Naive thymus-derived CD4-positive, alpha-beta T cell (primary cell): ENCODE results near the gene KRTAP5-6. TPM values are rescaled to one million over a fixed set of nuclear protein-coding genes. Genes with fewer than 3 reads are reported as not detected.
"Not testable (repeated sequence)": the region's sequence is repeated elsewhere in the genome, so short reads cannot be mapped to it uniquely, and the experiment has no call there.

Experiments used
- ATAC-seq: fragments of 150-1000 bp; cut with Tn5 transposase; 2 replicates; pipeline ENCODE4 v1.10.0; 2021; ENCODE audit warnings: mild to moderate bottlenecking, moderate library complexity
- CTCF ChIA-PET: fragments of 350-600 bp; sonication (Branson Sonifier 250); formaldehyde crosslinking; loops from one replicate; lab custom pipeline; 2021; ENCODE audit warnings: antibody characterized with exemption; lab: Charles Lee
- POLR2A ChIA-PET: fragments of 350-600 bp; sonication (Branson Sonifier 250); formaldehyde crosslinking; loops from one replicate; lab custom pipeline; 2021; ENCODE audit warnings: antibody characterized with exemption, inconsistent platforms; lab: Charles Lee
- DNase-seq, 9 donors: peaks; one replicate each; pipeline versions ENCODE4 v3.0.0 to v3.0.0-alpha.2; 2020 to 2022; ENCODE audit warnings: mixed read lengths in 1 of 9
- H3K27ac ChIP-seq: one replicate; pipeline ENCODE4 v1.7.0; 2013; ENCODE audit warnings: mild to moderate bottlenecking, low read depth, low read length, moderate library complexity
- H3K27me3 ChIP-seq, 2 donors: one replicate each; pipeline ENCODE4 v1.7.0; 2013; ENCODE audit warnings: low read length in 2 of 2, mild to moderate bottlenecking in 2 of 2, moderate library complexity in 2 of 2; ENCODE audit not compliant: control insufficient read depth in 2 of 2, insufficient read depth in 2 of 2
- H3K36me3 ChIP-seq, 3 experiments: 1 replicate in 2 of 3; 2 replicates in 1 of 3; pipeline ENCODE4 v1.7.0; 2013; ENCODE audit warnings: low read length in 3 of 3, mild to moderate bottlenecking in 3 of 3, moderate library complexity in 1 of 3; ENCODE audit not compliant: insufficient read depth in 3 of 3, control insufficient read depth in 2 of 3
- H3K4me1 ChIP-seq, 2 donors: one replicate each; pipeline ENCODE4 v1.7.0; 2013; ENCODE audit warnings: low read length in 2 of 2, mild to moderate bottlenecking in 2 of 2, moderate library complexity in 1 of 2; ENCODE audit not compliant: control insufficient read depth in 2 of 2, insufficient read depth in 2 of 2
- H3K4me3 ChIP-seq: 2 replicates; pipeline ENCODE4 v1.7.0; 2013; ENCODE audit warnings: mild to moderate bottlenecking, low read length
- H3K9me3 ChIP-seq, 3 experiments: 1 replicate in 2 of 3; 2 replicates in 1 of 3; pipeline ENCODE4 v1.7.0; 2013; ENCODE audit warnings: low read length in 3 of 3; ENCODE audit not compliant: control insufficient read depth in 2 of 3
- H3K27ac Mint-ChIP-seq, 9 donors: one replicate each; pipeline ENCODE4 v1.8.0; 2020 to 2022; ENCODE audit warnings: mixed read lengths in 9 of 9, mild to moderate bottlenecking in 8 of 9, moderate library complexity in 5 of 9, inconsistent platforms in 2 of 9
- H3K27me3 Mint-ChIP-seq, 5 donors: one replicate each; pipeline ENCODE4 v1.8.0; 2021 to 2022; ENCODE audit warnings: mixed read lengths in 5 of 5, mild to moderate bottlenecking in 1 of 5
- H3K36me3 Mint-ChIP-seq, 5 donors: one replicate each; pipeline ENCODE4 v1.8.0; 2020 to 2022; ENCODE audit warnings: mixed read lengths in 5 of 5, mild to moderate bottlenecking in 3 of 5, inconsistent platforms in 1 of 5
- H3K4me1 Mint-ChIP-seq, 7 donors: one replicate each; pipeline ENCODE4 v1.8.0; 2020 to 2022; ENCODE audit warnings: mixed read lengths in 7 of 7, mild to moderate bottlenecking in 3 of 7, inconsistent platforms in 1 of 7
- H3K4me3 Mint-ChIP-seq, 10 donors: one replicate each; pipeline ENCODE4 v1.8.0; 2020 to 2022; ENCODE audit warnings: mild to moderate bottlenecking in 10 of 10, mixed read lengths in 10 of 10, moderate library complexity in 6 of 10, inconsistent platforms in 2 of 10
- H3K9me3 Mint-ChIP-seq, 11 donors: one replicate each; pipeline ENCODE4 v1.8.0; 2020 to 2022; ENCODE audit warnings: mixed read lengths in 11 of 11, mild to moderate bottlenecking in 4 of 11, inconsistent platforms in 1 of 11, moderate library complexity in 1 of 11
- intact Hi-C, 2 donors: fragments of 100-400 bp; cut with micrococcal nuclease; formaldehyde crosslinking; loops; one replicate each; pipeline ENCODE4 v1.15.1; 2023
- polyA plus RNA-seq, 2 donors: library from polyadenylated mRNA; unstranded; fragments of 300-500 nt; fragmentation: Illumina TruSeq; gene quantifications; one replicate each; pipeline ENCODE4 v1.2.3, GENCODE V29; 2021
- total RNA-seq, 6 experiments: library from RNA in 5 of 6; stranded (reverse) in 5 of 6; gene quantifications; 1 replicate in 5 of 6; 2 replicates in 1 of 6; pipeline ENCODE4 v1.2.3 and lab custom pipeline; 2021 to 2026

The KRTAP5-6 gene
- total and polyA plus RNA-seq, 7 experiments from 2014 or later, result not detected

DNA sequence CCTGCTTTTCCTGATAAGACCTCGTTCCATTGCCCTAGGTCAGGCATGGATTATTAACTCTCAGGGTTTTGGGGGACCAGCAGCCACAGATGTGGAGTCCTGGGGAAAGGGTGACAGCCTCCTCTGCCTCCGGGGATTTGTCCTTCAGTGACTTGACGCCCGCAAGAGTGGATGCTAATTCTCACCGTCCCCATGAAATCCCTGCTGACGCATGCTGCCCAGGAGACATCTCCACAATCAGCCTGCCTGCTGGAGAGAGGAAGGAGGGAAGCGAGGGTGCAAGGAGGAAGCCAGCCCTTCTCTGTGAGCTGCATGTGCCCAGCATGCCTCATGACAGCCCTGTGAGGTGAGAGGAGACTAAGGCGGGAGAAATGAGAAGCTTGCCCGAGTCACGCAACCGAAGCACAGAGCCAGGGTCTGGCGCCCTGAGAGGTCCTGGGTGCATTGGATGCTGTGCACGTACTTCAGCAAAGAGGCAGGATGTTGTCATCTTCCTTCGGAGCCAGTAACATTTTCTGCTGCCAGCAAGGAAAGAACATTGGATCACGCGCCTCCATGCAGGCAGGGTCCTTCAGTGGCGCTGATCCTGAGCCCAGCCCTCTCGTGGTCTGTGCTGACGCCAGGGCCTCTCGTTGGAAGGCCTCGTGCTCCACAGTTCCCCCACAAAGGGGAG is 27.3 kb upstream of the KRTAP5-6 start:
- Histone ChIP-seq H3K27ac (no peak overlapping the region), H3K36me3 (no peaks in the 10 kb centered on the region), H3K4me1 (no peaks in the 10 kb centered on the region), H3K4me3 (no peak overlapping the region), H3K27me3 (no peaks in the 10 kb centered on the region), H3K9me3 (no peaks in the 10 kb centered on the region)
- H3K4me3 Mint-ChIP-seq, result no peak overlapping the region
- intact Hi-C loops, result no loop called here
- no peaks in the 10 kb centered on the region for H3K36me3 Mint-ChIP-seq
- POLR2A ChIA-PET, result no interaction called here
- CTCF ChIA-PET, result no interaction called here
- DNase-seq (peak in 1 of 9 donors; percentile 8), ATAC-seq (no peak)
- H3K27me3 Mint-ChIP-seq, result peaks cover 17 to 32% (median 30%) of the 10 kb centered on the region in 5 donors
- no peaks in the 10 kb centered on the region for H3K9me3 Mint-ChIP-seq
- H3K27ac Mint-ChIP-seq, result peak overlapping the region in 1 of 9 donors; percentile 60
- H3K4me1 Mint-ChIP-seq, result no peaks in the 10 kb centered on the region

- DNase-seq, ATAC-seq, H3K4me1 Mint-ChIP-seq, CTCF ChIA-PET, H3K27ac ChIP-seq, POLR2A ChIA-PET, H3K4me1 ChIP-seq, intact Hi-C loops, H3K9me3 Mint-ChIP-seq, H3K36me3 Mint-ChIP-seq, H3K27me3 ChIP-seq, H3K4me3 Mint-ChIP-seq, H3K4me3 ChIP-seq, H3K36me3 ChIP-seq, H3K9me3 ChIP-seq: not testable (repeated sequence)
- peak overlapping the region in 1 of 9 donors; percentile 60 for H3K27ac Mint-ChIP-seq
- peaks cover 17 to 36% (median 36%) of the 10 kb centered on the region in 5 donors for H3K27me3 Mint-ChIP-seq
Measured at GRCh38 chr11:1670457-1670856, 26.5 kb upstream of the KRTAP5-6 start.

GRCh38 chr11:1670905-1671371 is 26.1 kb upstream of the KRTAP5-6 start:
- intact Hi-C loops, result no loop called here
- no peaks in the 10 kb centered on the region for H3K36me3 Mint-ChIP-seq
- peaks cover 17 to 40% (median 40%) of the 10 kb centered on the region in 5 donors for H3K27me3 Mint-ChIP-seq
- no peaks in the 10 kb centered on the region for H3K4me1 Mint-ChIP-seq
- no peaks in the 10 kb centered on the region for H3K36me3 ChIP-seq
- ChIA-PET POLR2A (no interaction called here), CTCF (interaction anchor here (0.6 kb wide), 1 partner anchor 241 kb away, joined by 3 read pairs; no protein-coding TSS in a partner anchor)
- DNase-seq, result peak in 1 of 9 donors; percentile 18
- H3K9me3 Mint-ChIP-seq, result no peaks in the 10 kb centered on the region
- H3K4me3 Mint-ChIP-seq, result no peak overlapping the region
- H3K27me3 ChIP-seq, result no peaks in the 10 kb centered on the region
- H3K27ac Mint-ChIP-seq, result peak overlapping the region in 1 of 9 donors; percentile 19
- H3K27ac ChIP-seq, result no peak overlapping the region
- no peaks in the 10 kb centered on the region for H3K4me1 ChIP-seq
- H3K9me3 ChIP-seq, result no peaks in the 10 kb centered on the region
- ATAC-seq, result no peak
- no peak overlapping the region for H3K4me3 ChIP-seq

DNA sequence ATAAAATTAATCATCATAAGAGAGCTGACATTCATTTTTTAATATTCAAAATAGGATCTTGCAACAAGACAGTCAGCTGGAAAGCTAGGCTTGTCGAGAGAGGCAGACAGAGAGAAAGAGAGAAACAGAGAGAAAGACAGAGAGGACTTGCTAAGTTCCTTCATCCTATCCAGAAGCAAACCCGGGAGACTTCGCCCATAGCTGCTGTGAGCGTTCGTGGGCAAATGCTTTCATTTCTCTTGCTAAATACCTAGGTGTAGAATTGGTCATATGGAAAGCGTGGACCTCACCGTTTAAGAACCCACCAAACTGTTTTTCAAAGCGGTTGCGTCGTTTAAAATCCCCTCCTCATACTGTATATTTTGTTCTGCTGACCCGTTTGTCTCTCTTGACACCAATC is 25.3 kb upstream of the KRTAP5-6 start:
- Mint-ChIP-seq H3K27me3 (peaks cover 18 to 44% (median 42%) of the 10 kb centered on the region in 5 donors), H3K4me3 (no peak overlapping the region), H3K36me3 (no peaks in the 10 kb centered on the region), H3K4me1 (no peaks in the 10 kb centered on the region), H3K9me3 (no peaks in the 10 kb centered on the region), H3K27ac (no peak overlapping the region)
- Histone ChIP-seq H3K36me3 (no peaks in the 10 kb centered on the region), H3K27ac (no peak overlapping the region), H3K4me3 (no peak overlapping the region), H3K9me3 (no peaks in the 10 kb centered on the region), H3K4me1 (no peaks in the 10 kb centered on the region), H3K27me3 (no peaks in the 10 kb centered on the region)
- POLR2A ChIA-PET, result no interaction called here
- CTCF ChIA-PET, result interaction anchor here (0.6 kb wide), 1 partner anchor 240 kb away, joined by 3 read pairs; no protein-coding TSS in a partner anchor
- intact Hi-C loops, result no loop called here
- ATAC-seq, result no peak
- DNase-seq, result no peak

- no peaks in the 10 kb centered on the region for H3K4me1 Mint-ChIP-seq
- no peak for DNase-seq
- ChIA-PET CTCF (no interaction called here), POLR2A (no interaction called here)
- no peak for ATAC-seq
- H3K9me3 Mint-ChIP-seq, result no peaks in the 10 kb centered on the region
- H3K4me3 Mint-ChIP-seq, result no peak overlapping the region
- no peaks in the 10 kb centered on the region for H3K9me3 ChIP-seq
- H3K36me3 ChIP-seq, result no peaks in the 10 kb centered on the region
- intact Hi-C loops, result no loop called here
- H3K27ac ChIP-seq, result no peak overlapping the region
- H3K4me1 ChIP-seq, result no peaks in the 10 kb centered on the region
- no peak overlapping the region for H3K27ac Mint-ChIP-seq
- H3K36me3 Mint-ChIP-seq, result no peaks in the 10 kb centered on the region
- no peaks in the 10 kb centered on the region for H3K27me3 ChIP-seq
- H3K27me3 Mint-ChIP-seq, result peaks cover 21 to 50% (median 40%) of the 10 kb centered on the region in 5 donors
- no peak overlapping the region for H3K4me3 ChIP-seq
Measured at GRCh38 chr11:1672613-1673350, 24.2 kb upstream of the KRTAP5-6 start.

DNA sequence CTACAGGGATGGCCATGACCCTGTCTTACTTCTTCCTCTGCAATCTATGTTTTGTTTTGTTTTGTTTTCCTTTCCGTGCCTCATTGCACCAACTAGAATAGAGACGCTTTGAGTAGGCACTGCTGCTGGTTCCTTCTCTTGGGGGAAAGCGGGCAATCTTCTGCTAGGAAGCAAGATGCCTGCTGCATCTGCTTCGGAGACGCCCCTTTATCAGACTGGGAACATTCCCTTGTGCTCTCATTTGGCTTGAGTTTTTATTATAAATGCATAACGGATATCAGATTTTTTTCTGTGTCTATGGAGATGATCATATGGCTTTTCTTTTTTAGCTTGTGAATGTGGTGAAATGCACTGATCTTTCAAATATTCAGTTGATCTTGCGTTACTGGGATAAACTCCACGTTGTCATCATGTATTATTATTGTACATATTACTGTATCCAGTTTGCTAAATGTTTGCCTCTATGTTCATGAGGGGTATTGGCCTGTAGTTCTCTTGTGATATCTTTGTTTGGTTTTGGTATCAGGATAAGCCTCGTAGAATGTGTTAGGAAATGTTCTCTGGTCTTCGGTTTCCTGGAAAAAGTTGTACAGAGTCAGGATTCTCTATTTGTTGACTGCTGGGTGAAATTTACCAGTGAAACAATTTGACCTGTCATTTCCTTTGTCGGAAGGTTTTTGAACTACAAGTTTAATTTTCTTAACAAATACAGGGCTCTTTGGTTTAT is 23.4 kb upstream of the KRTAP5-6 start:
- CTCF ChIA-PET, result interaction anchor here (0.6 kb wide), 1 partner anchor 134 kb away, joined by 4 read pairs; no protein-coding TSS in a partner anchor
- Mint-ChIP-seq H3K4me1 (no peaks in the 10 kb centered on the region), H3K27me3 (peaks cover 18 to 47% (median 36%) of the 10 kb centered on the region in 5 donors), H3K9me3 (no peaks in the 10 kb centered on the region), H3K4me3 (no peak overlapping the region), H3K36me3 (no peaks in the 10 kb centered on the region), H3K27ac (no peak overlapping the region)
- Histone ChIP-seq H3K4me1 (no peaks in the 10 kb centered on the region), H3K36me3 (no peaks in the 10 kb centered on the region), H3K4me3 (no peak overlapping the region), H3K27ac (no peak overlapping the region), H3K9me3 (no peaks in the 10 kb centered on the region), H3K27me3 (no peaks in the 10 kb centered on the region)
- ATAC-seq (no peak), DNase-seq (no peak)
- intact Hi-C loops, result no loop called here
- POLR2A ChIA-PET, result no interaction called here
